ENCODE data around the gene HUWE1. TPM values are rescaled to one million over a fixed set of nuclear protein-coding genes. Genes with fewer than 3 reads are reported as not detected.
A peak's percentile ranks its signal among the peaks of the same experiment; 100 is the strongest.
"Not testable (repeated sequence)": the region's sequence is repeated elsewhere in the genome, so short reads cannot be mapped to it uniquely, and the experiment has no call there.

HUWE1 gene
- total and polyA plus RNA-seq, 3 experiments from 2014 or later: 18.7 to 444 (median 437) TPM

GRCh38 chrX:53544936-53545335, 141.6 kb downstream of the HUWE1 start:
- H3K36me3 Mint-ChIP-seq: peaks cover 0 to 95% (median 6%) of the 10 kb centered on the region in 3 donors
- no peaks in the 10 kb centered on the region for H3K9me3 Mint-ChIP-seq
- H3K4me1 Mint-ChIP-seq: peaks cover 0 to 16% (median 11%) of the 10 kb centered on the region in 3 donors
- H3K27me3 Mint-ChIP-seq: peaks cover 0 to 1% of the 10 kb centered on the region in 2 donors
- POLR2A ChIA-PET: no interaction called here
- CTCF ChIA-PET: no interaction called here
- H3K4me3 Mint-ChIP-seq: no peak overlapping the region
- Histone ChIP-seq H3K4me1 (ENCODE audit: insufficient read depth, low read length) (no peaks in the 10 kb centered on the region), H3K27me3 (ENCODE audit: insufficient read depth, low read length, poor library complexity, severe bottlenecking) (no peaks in the 10 kb centered on the region), H3K4me3 (ENCODE audit: low read length) (no peak overlapping the region), H3K9me3 (ENCODE audit: low read length) (no peaks in the 10 kb centered on the region), H3K27ac (ENCODE audit: low read depth, low read length) (no peak overlapping the region), H3K36me3 (ENCODE audit: insufficient read depth, low read length) (peaks cover 60% of the 10 kb centered on the region)
- DNase-seq: no peak
- peak overlapping the region in 1 of 8 donors; percentile 34 for H3K27ac Mint-ChIP-seq

GRCh38 chrX:53538781-53539180, 147.7 kb downstream of the HUWE1 start:
- no peak overlapping the region for H3K4me3 Mint-ChIP-seq
- no peaks in the 10 kb centered on the region for H3K9me3 Mint-ChIP-seq
- H3K4me1 Mint-ChIP-seq: no peaks in the 10 kb centered on the region
- POLR2A ChIA-PET: no interaction called here
- CTCF ChIA-PET: no interaction called here
- H3K27ac Mint-ChIP-seq: peak overlapping the region in 1 of 8 donors; percentile 25
- no peak for DNase-seq
- no peaks in the 10 kb centered on the region for H3K27me3 ChIP-seq (ENCODE audit: insufficient read depth, low read length, poor library complexity, severe bottlenecking)
- peaks cover 51% of the 10 kb centered on the region for H3K36me3 ChIP-seq (ENCODE audit: insufficient read depth, low read length)
- H3K4me1 ChIP-seq (ENCODE audit: insufficient read depth, low read length): no peaks in the 10 kb centered on the region
- H3K27me3 Mint-ChIP-seq: peaks cover 0 to 6% of the 10 kb centered on the region in 2 donors
- H3K36me3 Mint-ChIP-seq: peaks cover 0 to 93% (median 14%) of the 10 kb centered on the region in 3 donors
- H3K27ac ChIP-seq (ENCODE audit: low read depth, low read length): no peak overlapping the region
- no peaks in the 10 kb centered on the region for H3K9me3 ChIP-seq (ENCODE audit: low read length)
- H3K4me3 ChIP-seq (ENCODE audit: low read length): no peak overlapping the region

GRCh38 chrX:53531255-53531966, 155.1 kb downstream of the HUWE1 start:
- H3K4me3 ChIP-seq (ENCODE audit: low read length); H3K27ac Mint-ChIP-seq; DNase-seq; H3K27me3 Mint-ChIP-seq; H3K4me3 Mint-ChIP-seq; H3K4me1 ChIP-seq (ENCODE audit: insufficient read depth, low read length); H3K9me3 ChIP-seq (ENCODE audit: low read length); POLR2A ChIA-PET; H3K4me1 Mint-ChIP-seq; CTCF ChIA-PET; H3K27ac ChIP-seq (ENCODE audit: low read depth, low read length); H3K27me3 ChIP-seq (ENCODE audit: insufficient read depth, low read length, poor library complexity, severe bottlenecking): not testable (repeated sequence)
- Mint-ChIP-seq H3K9me3 (peaks cover 0 to 13% (median 3%) of the 10 kb centered on the region in 5 donors), H3K36me3 (peaks cover 0 to 36% (median 9%) of the 10 kb centered on the region in 3 donors)
- H3K36me3 ChIP-seq (ENCODE audit: insufficient read depth, low read length): peaks cover 11% of the 10 kb centered on the region

GRCh38 chrX:53526999-53527398, 159.5 kb downstream of the HUWE1 start:
- H3K27me3 Mint-ChIP-seq: peaks cover 3 to 4% of the 10 kb centered on the region in 2 donors
- Histone ChIP-seq H3K36me3 (ENCODE audit: insufficient read depth, low read length) (no peaks in the 10 kb centered on the region), H3K27me3 (ENCODE audit: insufficient read depth, low read length, poor library complexity, severe bottlenecking) (no peaks in the 10 kb centered on the region), H3K4me3 (ENCODE audit: low read length) (no peak overlapping the region), H3K9me3 (ENCODE audit: low read length) (no peaks in the 10 kb centered on the region), H3K27ac (ENCODE audit: low read depth, low read length) (no peak overlapping the region), H3K4me1 (ENCODE audit: insufficient read depth, low read length) (no peaks in the 10 kb centered on the region)
- H3K27ac Mint-ChIP-seq: no peak overlapping the region
- H3K36me3 Mint-ChIP-seq: peaks cover 0 to 6% (median 0%) of the 10 kb centered on the region in 3 donors
- no peak overlapping the region for H3K4me3 Mint-ChIP-seq
- POLR2A ChIA-PET: no interaction called here
- DNase-seq: no peak
- H3K4me1 Mint-ChIP-seq: no peaks in the 10 kb centered on the region
- peaks cover 0 to 18% (median 3%) of the 10 kb centered on the region in 5 donors for H3K9me3 Mint-ChIP-seq
- CTCF ChIA-PET: no interaction called here

GRCh38 chrX:53511322-53511721, 175.2 kb downstream of the HUWE1 start:
- Histone ChIP-seq H3K4me3 (ENCODE audit: low read length) (no peak overlapping the region), H3K36me3 (ENCODE audit: insufficient read depth, low read length) (no peaks in the 10 kb centered on the region), H3K27ac (ENCODE audit: low read depth, low read length) (no peak overlapping the region), H3K27me3 (ENCODE audit: insufficient read depth, low read length, poor library complexity, severe bottlenecking) (no peaks in the 10 kb centered on the region), H3K9me3 (ENCODE audit: low read length) (no peaks in the 10 kb centered on the region), H3K4me1 (ENCODE audit: insufficient read depth, low read length) (no peaks in the 10 kb centered on the region)
- H3K4me1 Mint-ChIP-seq: no peaks in the 10 kb centered on the region
- H3K27ac Mint-ChIP-seq: no peak overlapping the region
- POLR2A ChIA-PET: no interaction called here
- CTCF ChIA-PET: no interaction called here
- no peaks in the 10 kb centered on the region for H3K36me3 Mint-ChIP-seq
- no peak overlapping the region for H3K4me3 Mint-ChIP-seq
- no peak for DNase-seq
- H3K9me3 Mint-ChIP-seq: no peaks in the 10 kb centered on the region
- H3K27me3 Mint-ChIP-seq: peaks cover 0 to 2% of the 10 kb centered on the region in 2 donors

- H3K9me3 Mint-ChIP-seq; H3K4me3 Mint-ChIP-seq; H3K27me3 Mint-ChIP-seq; H3K4me1 Mint-ChIP-seq; CTCF ChIA-PET; H3K4me1 ChIP-seq (ENCODE audit: insufficient read depth, low read length); DNase-seq; H3K9me3 ChIP-seq (ENCODE audit: low read length); H3K27me3 ChIP-seq (ENCODE audit: insufficient read depth, low read length, poor library complexity, severe bottlenecking); H3K27ac Mint-ChIP-seq; POLR2A ChIA-PET; H3K36me3 Mint-ChIP-seq; H3K36me3 ChIP-seq (ENCODE audit: insufficient read depth, low read length); H3K27ac ChIP-seq (ENCODE audit: low read depth, low read length); H3K4me3 ChIP-seq (ENCODE audit: low read length): not testable (repeated sequence)
Measured at GRCh38 chrX:53504035-53504434, 182.5 kb downstream of the HUWE1 start.

- Mint-ChIP-seq H3K4me1 (no peaks in the 10 kb centered on the region), H3K9me3 (no peaks in the 10 kb centered on the region), H3K27me3 (peaks cover 0 to 9% of the 10 kb centered on the region in 2 donors), H3K4me3 (no peak overlapping the region), H3K36me3 (no peaks in the 10 kb centered on the region), H3K27ac (no peak overlapping the region)
- ChIA-PET CTCF (no interaction called here), POLR2A (no interaction called here)
- no peak for DNase-seq
- Histone ChIP-seq H3K27me3 (ENCODE audit: insufficient read depth, low read length, poor library complexity, severe bottlenecking) (no peaks in the 10 kb centered on the region), H3K4me1 (ENCODE audit: insufficient read depth, low read length) (no peaks in the 10 kb centered on the region), H3K36me3 (ENCODE audit: insufficient read depth, low read length) (no peaks in the 10 kb centered on the region), H3K9me3 (ENCODE audit: low read length) (no peaks in the 10 kb centered on the region), H3K27ac (ENCODE audit: low read depth, low read length) (no peak overlapping the region), H3K4me3 (ENCODE audit: low read length) (no peak overlapping the region)
Measured at GRCh38 chrX:53494436-53494835, 192.1 kb downstream of the HUWE1 start.

GRCh38 chrX:53486285-53486684, 200.2 kb downstream of the HUWE1 start:
- H3K36me3 Mint-ChIP-seq: no peaks in the 10 kb centered on the region

More at GRCh38 chrX:53486285-53486684, 200.2 kb downstream of the HUWE1 start:
- no peak overlapping the region for H3K27ac ChIP-seq (ENCODE audit: low read depth, low read length)
- Mint-ChIP-seq H3K9me3 (no peaks in the 10 kb centered on the region), H3K4me3 (no peak overlapping the region), H3K4me1 (peaks cover 0 to under 1% (median under 1%) of the 10 kb centered on the region in 3 donors), H3K27ac (no peak overlapping the region), H3K27me3 (peaks cover 0 to 5% of the 10 kb centered on the region in 2 donors)
- no peak for DNase-seq
- no peaks in the 10 kb centered on the region for H3K9me3 ChIP-seq (ENCODE audit: low read length)
- no peaks in the 10 kb centered on the region for H3K4me1 ChIP-seq (ENCODE audit: insufficient read depth, low read length)
- H3K27me3 ChIP-seq (ENCODE audit: insufficient read depth, low read length, poor library complexity, severe bottlenecking): no peaks in the 10 kb centered on the region
- H3K4me3 ChIP-seq (ENCODE audit: low read length): no peak overlapping the region
- ChIA-PET POLR2A (no interaction called here), CTCF (no interaction called here)
- no peaks in the 10 kb centered on the region for H3K36me3 ChIP-seq (ENCODE audit: insufficient read depth, low read length)

All from CD8-positive, alpha-beta memory T cell (primary cell).